Skeletal muscle satellite cell (primary cell): ENCODE measurements around the gene RGS6.

Experiments used
- H3K27me3 ChIP-seq: 2 replicates; pipeline ENCODE4 v1.7.0; 2013; ENCODE audit warnings: low read length; ENCODE audit not compliant: control insufficient read depth, insufficient read depth
- H3K36me3 ChIP-seq: 2 replicates; pipeline ENCODE4 v1.7.0; 2013; ENCODE audit warnings: mild to moderate bottlenecking, control low read depth, low read length; ENCODE audit not compliant: insufficient read depth
- H3K4me1 ChIP-seq: 2 replicates; pipeline ENCODE4 v1.7.0; 2013; ENCODE audit warnings: low read length; ENCODE audit not compliant: control insufficient read depth, insufficient read depth
- H3K4me2 ChIP-seq: 2 replicates; pipeline ENCODE4 v1.7.0; 2013; ENCODE audit warnings: mild to moderate bottlenecking, low read length
- H3K4me3 ChIP-seq: 2 replicates; pipeline ENCODE4 v1.7.0; 2013; ENCODE audit warnings: low read length
- H3K9ac ChIP-seq: 2 replicates; pipeline ENCODE4 v1.7.0; 2013; ENCODE audit warnings: mild to moderate bottlenecking, low read depth, low read length, moderate library complexity
- H3K9me3 ChIP-seq: replicated peaks from 2 replicates; pipeline ENCODE4 v1.7.0; 2013; ENCODE audit warnings: mild to moderate bottlenecking, control low read depth, low read length

Gene RGS6

GRCh38 chr14:72303930-72304329 lies 371.7 kb downstream of the RGS6 start:
- Histone ChIP-seq H3K9ac (no peak overlapping the region), H3K9me3 (no peaks in the 10 kb centered on the region), H3K4me2 (no peak overlapping the region), H3K4me1 (no peaks in the 10 kb centered on the region), H3K27me3 (no peaks in the 10 kb centered on the region), H3K36me3 (no peaks in the 10 kb centered on the region), H3K4me3 (no peak overlapping the region)

GRCh38 chr14:72305561-72305960 lies 373.3 kb downstream of the RGS6 start:
- Histone ChIP-seq H3K4me3 (no peak overlapping the region), H3K9ac (no peak overlapping the region)

GRCh38 chr14:72308967-72309485 lies 376.8 kb downstream of the RGS6 start:
- Histone ChIP-seq H3K9me3 (no peaks in the 10 kb centered on the region), H3K27me3 (no peaks in the 10 kb centered on the region), H3K36me3 (no peaks in the 10 kb centered on the region), H3K4me1 (no peaks in the 10 kb centered on the region), H3K4me3 (no peak overlapping the region), H3K4me2 (no peak overlapping the region), H3K9ac (no peak overlapping the region)

More at GRCh38 chr14:72305561-72305960, 373.3 kb downstream of the RGS6 start:
- H3K4me2 ChIP-seq: no peak overlapping the region
- no peaks in the 10 kb centered on the region for H3K36me3 ChIP-seq
- H3K27me3 ChIP-seq: no peaks in the 10 kb centered on the region
- H3K9me3 ChIP-seq: no peaks in the 10 kb centered on the region
- no peaks in the 10 kb centered on the region for H3K4me1 ChIP-seq

GRCh38 chr14:72311116-72311515 lies 378.9 kb downstream of the RGS6 start:
- no peaks in the 10 kb centered on the region for H3K36me3 ChIP-seq
- H3K27me3 ChIP-seq: no peaks in the 10 kb centered on the region
- no peaks in the 10 kb centered on the region for H3K9me3 ChIP-seq
- no peak overlapping the region for H3K4me2 ChIP-seq
- no peak overlapping the region for H3K4me3 ChIP-seq
- H3K4me1 ChIP-seq: no peaks in the 10 kb centered on the region
- H3K9ac ChIP-seq: no peak overlapping the region

GRCh38 chr14:72311516-72311915 lies 379.3 kb downstream of the RGS6 start:
- Histone ChIP-seq H3K9ac (no peak overlapping the region), H3K4me2 (no peak overlapping the region), H3K36me3 (no peaks in the 10 kb centered on the region), H3K9me3 (no peaks in the 10 kb centered on the region), H3K4me3 (no peak overlapping the region), H3K4me1 (no peaks in the 10 kb centered on the region), H3K27me3 (no peaks in the 10 kb centered on the region)

GRCh38 chr14:72314808-72315435 lies 382.7 kb downstream of the RGS6 start:
- H3K4me2 ChIP-seq: no peak overlapping the region
- H3K36me3 ChIP-seq: no peaks in the 10 kb centered on the region
- no peaks in the 10 kb centered on the region for H3K9me3 ChIP-seq
- H3K4me1 ChIP-seq: no peaks in the 10 kb centered on the region
- H3K27me3 ChIP-seq: no peaks in the 10 kb centered on the region
- H3K9ac ChIP-seq: no peak overlapping the region
- no peak overlapping the region for H3K4me3 ChIP-seq

- no peak overlapping the region for H3K4me3 ChIP-seq
- H3K4me1 ChIP-seq: no peaks in the 10 kb centered on the region
- H3K36me3 ChIP-seq: no peaks in the 10 kb centered on the region
- no peaks in the 10 kb centered on the region for H3K27me3 ChIP-seq
- H3K4me2 ChIP-seq: no peak overlapping the region
- H3K9me3 ChIP-seq: no peaks in the 10 kb centered on the region
- H3K9ac ChIP-seq: no peak overlapping the region
Measured at GRCh38 chr14:72315714-72316113, 383.5 kb downstream of the RGS6 start.

- no peaks in the 10 kb centered on the region for H3K36me3 ChIP-seq
- no peaks in the 10 kb centered on the region for H3K4me1 ChIP-seq
- no peak overlapping the region for H3K4me3 ChIP-seq
- no peak overlapping the region for H3K4me2 ChIP-seq
- no peak overlapping the region for H3K9ac ChIP-seq
- no peaks in the 10 kb centered on the region for H3K9me3 ChIP-seq
- H3K27me3 ChIP-seq: no peaks in the 10 kb centered on the region
Measured at GRCh38 chr14:72318648-72319047, 386.4 kb downstream of the RGS6 start.

GRCh38 chr14:72332046-72332445 lies 399.8 kb downstream of the RGS6 start:
- H3K27me3 ChIP-seq: no peaks in the 10 kb centered on the region
- H3K9ac ChIP-seq: no peak overlapping the region
- no peak overlapping the region for H3K4me3 ChIP-seq
- H3K36me3 ChIP-seq: no peaks in the 10 kb centered on the region
- no peaks in the 10 kb centered on the region for H3K4me1 ChIP-seq
- no peaks in the 10 kb centered on the region for H3K9me3 ChIP-seq
- H3K4me2 ChIP-seq: no peak overlapping the region

GRCh38 chr14:72332871-72333270 lies 400.6 kb downstream of the RGS6 start:
- no peak overlapping the region for H3K4me2 ChIP-seq
- H3K4me1 ChIP-seq: no peaks in the 10 kb centered on the region
- H3K9me3 ChIP-seq: no peaks in the 10 kb centered on the region
- H3K36me3 ChIP-seq: no peaks in the 10 kb centered on the region
- H3K4me3 ChIP-seq: no peak overlapping the region
- H3K27me3 ChIP-seq: no peaks in the 10 kb centered on the region
- H3K9ac ChIP-seq: no peak overlapping the region

GRCh38 chr14:72333357-72333756 lies 401.1 kb downstream of the RGS6 start:
- no peaks in the 10 kb centered on the region for H3K27me3 ChIP-seq
- no peak overlapping the region for H3K4me3 ChIP-seq
- no peaks in the 10 kb centered on the region for H3K9me3 ChIP-seq
- no peaks in the 10 kb centered on the region for H3K4me1 ChIP-seq
- no peak overlapping the region for H3K9ac ChIP-seq
- no peak overlapping the region for H3K4me2 ChIP-seq
- H3K36me3 ChIP-seq: no peaks in the 10 kb centered on the region

- Histone ChIP-seq H3K9ac (no peak overlapping the region), H3K9me3 (no peaks in the 10 kb centered on the region), H3K4me1 (no peaks in the 10 kb centered on the region), H3K36me3 (no peaks in the 10 kb centered on the region), H3K4me2 (no peak overlapping the region), H3K4me3 (no peak overlapping the region), H3K27me3 (no peaks in the 10 kb centered on the region)
Measured at GRCh38 chr14:72336311-72336980, 404.2 kb downstream of the RGS6 start.
